Activated CD4-positive, alpha-beta T cell treated with anti-CD3 and anti-CD28 coated beads, Interleukin-2, Interleukin-4, amounts not matched to agents 100 ng/mL and 50 ng/mL, durations not matched to agents 16 hours and 8 hours (primary cell): ENCODE data around the gene TMEM95.
A peak's percentile ranks its signal among the peaks of the same experiment; 100 is the strongest.
"Not testable (repeated sequence)": the region's sequence is repeated elsewhere in the genome, so short reads cannot be mapped to it uniquely, and the experiment has no call there.

ENCODE experiments used
- DNase-seq: peaks from one replicate; pipeline ENCODE4 v3.0.0-alpha.2; 2020; ENCODE audit warnings: low spot score

Gene TMEM95

GRCh38 chr17:7323731-7324437 is 31.1 kb upstream of the TMEM95 start:
- peak; percentile 59 for DNase-seq

- no peak for DNase-seq
Measured at GRCh38 chr17:7324438-7324779, 30.5 kb upstream of the TMEM95 start.

GRCh38 chr17:7325031-7325528 is 29.9 kb upstream of the TMEM95 start:
- no peak for DNase-seq

- DNase-seq: no peak
Measured at GRCh38 chr17:7326186-7326585, 28.8 kb upstream of the TMEM95 start.

GRCh38 chr17:7327056-7327455 is 27.9 kb upstream of the TMEM95 start:
- DNase-seq: no peak

- no peak for DNase-seq
Measured at GRCh38 chr17:7327501-7327900, 27.5 kb upstream of the TMEM95 start.

- no peak for DNase-seq
Measured at GRCh38 chr17:7328009-7328408, 26.9 kb upstream of the TMEM95 start.

GRCh38 chr17:7328840-7329373 is 26.0 kb upstream of the TMEM95 start, which contains the start of gene NEURL4:
TSS of gene NEURL4 (minus strand) at chr17:7329335. CDS start at chr17:7329312, 23 bp downstream.
- no peak for DNase-seq

GRCh38 chr17:7329374-7329996 is 25.5 kb upstream of the TMEM95 start:
- peak; percentile 98 for DNase-seq

- DNase-seq: peak; percentile 85
Measured at GRCh38 chr17:7329997-7330637, 24.8 kb upstream of the TMEM95 start.

GRCh38 chr17:7330638-7331015 is 24.3 kb upstream of the TMEM95 start:
- no peak for DNase-seq

- no peak for DNase-seq
Measured at GRCh38 chr17:7332111-7332510, 22.8 kb upstream of the TMEM95 start.

- DNase-seq: not testable (repeated sequence)
Measured at GRCh38 chr17:7332600-7333069, 22.3 kb upstream of the TMEM95 start.

- no peak for DNase-seq
Measured at GRCh38 chr17:7334938-7335538, 19.9 kb upstream of the TMEM95 start.

GRCh38 chr17:7335765-7336164 is 19.2 kb upstream of the TMEM95 start:
- not testable (repeated sequence) for DNase-seq

GRCh38 chr17:7336240-7337175 is 18.4 kb upstream of the TMEM95 start, which contains the start of gene ACAP1:
TSS of gene ACAP1 (plus strand) at chr17:7336529. CDS start at chr17:7336735, 206 bp downstream.
- peak; percentile 91 for DNase-seq

- DNase-seq: not testable (repeated sequence)
Measured at GRCh38 chr17:7337600-7337999, 17.4 kb upstream of the TMEM95 start.

GRCh38 chr17:7340179-7340578 is 14.8 kb upstream of the TMEM95 start:
- DNase-seq: no peak

- DNase-seq: no peak
Measured at GRCh38 chr17:7341842-7342241, 13.1 kb upstream of the TMEM95 start.

GRCh38 chr17:7343250-7343649 is 11.7 kb upstream of the TMEM95 start:
- no peak for DNase-seq
